ENCODE results near the gene MAPRE2.
"Not testable (repeated sequence)": the region's sequence is repeated elsewhere in the genome, so short reads cannot be mapped to it uniquely, and the experiment has no call there.

Gene MAPRE2

DNA sequence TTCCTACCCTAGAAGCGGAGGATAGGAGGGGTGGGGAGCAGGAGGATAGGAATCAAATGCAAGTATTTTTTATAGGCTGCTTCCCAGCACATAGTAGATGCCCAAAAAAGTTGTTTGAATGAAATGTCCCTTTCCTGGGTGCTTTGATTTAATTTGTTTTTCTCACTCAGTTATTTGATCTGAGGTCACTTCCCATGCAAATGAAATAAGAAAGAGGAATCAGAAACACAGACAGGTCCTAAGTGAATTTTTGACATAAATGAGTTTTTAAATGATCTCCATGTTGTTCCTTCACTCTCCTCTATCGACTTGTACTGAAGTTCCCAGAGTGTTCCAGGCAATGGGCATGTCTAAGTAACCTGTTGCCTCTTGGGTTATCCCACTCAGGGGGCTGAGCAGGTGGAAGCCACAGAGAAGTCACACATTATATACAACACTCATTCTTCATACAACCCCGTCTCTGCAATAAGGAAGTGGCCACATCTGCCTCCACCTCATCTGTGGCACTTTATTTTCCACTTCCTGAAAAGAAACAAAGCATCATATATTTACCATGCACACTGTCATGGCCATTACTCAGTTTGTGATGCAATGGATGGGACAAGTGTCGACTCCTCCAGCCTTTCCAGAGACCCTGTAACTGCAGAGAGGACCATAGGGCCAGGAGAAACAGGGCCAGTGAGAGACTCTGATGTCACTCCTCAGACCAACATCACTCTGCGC, 117.7 kb downstream of the MAPRE2 start:
- no peak overlapping the region for H3K9ac ChIP-seq (ENCODE audit: low read depth in 1 of 2, low read length in 2 of 2)
- H3K9me3 ChIP-seq (ENCODE audit: control insufficient read depth in 2 of 2, low read length in 2 of 2) = no peaks in the 10 kb centered on the region
- H3K36me3 ChIP-seq (ENCODE audit: control insufficient read depth in 2 of 2, insufficient read depth in 2 of 2, low read length in 2 of 2) = no peaks in the 10 kb centered on the region
- no peaks in the 10 kb centered on the region for H3K27me3 ChIP-seq (ENCODE audit: control insufficient read depth in 2 of 2, insufficient read depth in 2 of 2, low read length in 2 of 2)
- peaks cover 0 to 2% of the 10 kb centered on the region in 2 donors for H3K4me1 ChIP-seq (ENCODE audit: control insufficient read depth in 2 of 2, insufficient read depth in 2 of 2, low read length in 2 of 2)
- no peak overlapping the region for H3K27ac ChIP-seq (ENCODE audit: low read depth in 2 of 2, low read length in 2 of 2)
- no peak overlapping the region for H3K4me3 ChIP-seq (ENCODE audit: low read length in 2 of 2)

DNA sequence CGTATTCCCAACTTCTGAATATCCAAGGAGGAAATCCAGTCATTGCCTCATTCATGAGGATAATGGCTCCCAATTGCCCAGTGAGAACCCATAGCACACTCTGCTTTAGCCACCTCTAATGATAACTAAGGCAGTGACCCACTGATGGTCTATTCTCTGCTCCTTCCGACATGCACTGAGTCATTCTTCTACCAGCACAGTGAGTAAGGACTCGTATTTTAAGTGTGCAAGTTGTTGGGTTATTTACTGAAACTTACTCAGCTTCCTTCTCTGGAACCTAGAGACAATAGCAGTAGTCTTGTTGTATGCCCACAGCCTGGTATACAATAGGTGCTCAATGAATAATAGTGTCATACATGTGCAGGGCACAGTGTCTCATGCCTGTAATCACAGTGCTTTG, 118.6 kb downstream of the MAPRE2 start:
- H3K9me3 ChIP-seq (ENCODE audit: control insufficient read depth in 2 of 2, low read length in 2 of 2) = no peaks in the 10 kb centered on the region
- no peak overlapping the region for H3K4me3 ChIP-seq (ENCODE audit: low read length in 2 of 2)
- H3K27ac ChIP-seq (ENCODE audit: low read depth in 2 of 2, low read length in 2 of 2) = no peak overlapping the region
- no peak overlapping the region for H3K9ac ChIP-seq (ENCODE audit: low read depth in 1 of 2, low read length in 2 of 2)
- H3K27me3 ChIP-seq (ENCODE audit: control insufficient read depth in 2 of 2, insufficient read depth in 2 of 2, low read length in 2 of 2) = no peaks in the 10 kb centered on the region
- H3K36me3 ChIP-seq (ENCODE audit: control insufficient read depth in 2 of 2, insufficient read depth in 2 of 2, low read length in 2 of 2) = no peaks in the 10 kb centered on the region
- peaks cover 0 to 2% of the 10 kb centered on the region in 2 donors for H3K4me1 ChIP-seq (ENCODE audit: control insufficient read depth in 2 of 2, insufficient read depth in 2 of 2, low read length in 2 of 2)

GRCh38 chr18:35161485-35161884, 120.3 kb downstream of the MAPRE2 start:
- Histone ChIP-seq H3K27ac (ENCODE audit: low read depth in 2 of 2, low read length in 2 of 2) (no peak overlapping the region), H3K4me3 (ENCODE audit: low read length in 2 of 2) (no peak overlapping the region), H3K9me3 (ENCODE audit: control insufficient read depth in 2 of 2, low read length in 2 of 2) (no peaks in the 10 kb centered on the region), H3K36me3 (ENCODE audit: control insufficient read depth in 2 of 2, insufficient read depth in 2 of 2, low read length in 2 of 2) (no peaks in the 10 kb centered on the region), H3K9ac (ENCODE audit: low read depth in 1 of 2, low read length in 2 of 2) (no peak overlapping the region), H3K4me1 (ENCODE audit: control insufficient read depth in 2 of 2, insufficient read depth in 2 of 2, low read length in 2 of 2) (no peaks in the 10 kb centered on the region), H3K27me3 (ENCODE audit: control insufficient read depth in 2 of 2, insufficient read depth in 2 of 2, low read length in 2 of 2) (no peaks in the 10 kb centered on the region)

GRCh38 chr18:35161934-35162333, 120.7 kb downstream of the MAPRE2 start:
- Histone ChIP-seq H3K4me1 (ENCODE audit: control insufficient read depth in 2 of 2, insufficient read depth in 2 of 2, low read length in 2 of 2) (no peaks in the 10 kb centered on the region), H3K36me3 (ENCODE audit: control insufficient read depth in 2 of 2, insufficient read depth in 2 of 2, low read length in 2 of 2) (no peaks in the 10 kb centered on the region), H3K4me3 (ENCODE audit: low read length in 2 of 2) (no peak overlapping the region), H3K27ac (ENCODE audit: low read depth in 2 of 2, low read length in 2 of 2) (no peak overlapping the region), H3K9me3 (ENCODE audit: control insufficient read depth in 2 of 2, low read length in 2 of 2) (no peaks in the 10 kb centered on the region), H3K27me3 (ENCODE audit: control insufficient read depth in 2 of 2, insufficient read depth in 2 of 2, low read length in 2 of 2) (no peaks in the 10 kb centered on the region), H3K9ac (ENCODE audit: low read depth in 1 of 2, low read length in 2 of 2) (no peak overlapping the region)

DNA sequence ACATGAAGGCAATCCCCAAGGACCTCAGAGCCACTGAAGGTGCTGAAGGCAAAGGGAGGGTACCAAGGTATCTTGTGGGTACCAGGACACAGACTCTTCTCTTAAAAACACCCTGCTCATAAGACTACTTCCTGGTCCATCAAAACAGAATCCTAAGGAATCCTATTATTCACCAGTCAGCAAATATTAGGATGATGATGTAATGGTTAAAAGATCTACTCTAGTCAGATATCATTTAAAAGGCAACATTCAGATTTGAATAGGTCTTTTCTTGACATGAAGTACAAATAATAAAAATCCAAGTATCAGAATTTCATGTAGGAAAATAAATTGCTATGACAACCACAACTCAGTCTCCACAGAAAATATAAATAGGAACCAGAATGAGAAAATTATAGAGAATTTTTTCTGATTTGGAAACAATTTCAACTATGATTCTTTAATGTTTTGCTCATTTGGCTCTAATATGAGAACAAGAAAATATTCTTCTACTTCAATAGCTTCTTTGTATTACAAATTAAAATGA, 121.9 kb downstream of the MAPRE2 start:
- no peaks in the 10 kb centered on the region for H3K4me1 ChIP-seq (ENCODE audit: control insufficient read depth in 2 of 2, insufficient read depth in 2 of 2, low read length in 2 of 2)
- H3K36me3 ChIP-seq (ENCODE audit: control insufficient read depth in 2 of 2, insufficient read depth in 2 of 2, low read length in 2 of 2) = no peaks in the 10 kb centered on the region
- H3K9ac ChIP-seq (ENCODE audit: low read depth in 1 of 2, low read length in 2 of 2) = no peak overlapping the region
- H3K4me3 ChIP-seq (ENCODE audit: low read length in 2 of 2) = no peak overlapping the region
- H3K9me3 ChIP-seq (ENCODE audit: control insufficient read depth in 2 of 2, low read length in 2 of 2) = no peaks in the 10 kb centered on the region
- no peaks in the 10 kb centered on the region for H3K27me3 ChIP-seq (ENCODE audit: control insufficient read depth in 2 of 2, insufficient read depth in 2 of 2, low read length in 2 of 2)
- H3K27ac ChIP-seq (ENCODE audit: low read depth in 2 of 2, low read length in 2 of 2) = no peak overlapping the region

- Histone ChIP-seq H3K36me3 (ENCODE audit: control insufficient read depth in 2 of 2, insufficient read depth in 2 of 2, low read length in 2 of 2) (no peaks in the 10 kb centered on the region), H3K9ac (ENCODE audit: low read depth in 1 of 2, low read length in 2 of 2) (no peak overlapping the region), H3K27ac (ENCODE audit: low read depth in 2 of 2, low read length in 2 of 2) (no peak overlapping the region), H3K4me1 (ENCODE audit: control insufficient read depth in 2 of 2, insufficient read depth in 2 of 2, low read length in 2 of 2) (no peaks in the 10 kb centered on the region), H3K27me3 (ENCODE audit: control insufficient read depth in 2 of 2, insufficient read depth in 2 of 2, low read length in 2 of 2) (no peaks in the 10 kb centered on the region), H3K9me3 (ENCODE audit: control insufficient read depth in 2 of 2, low read length in 2 of 2) (no peaks in the 10 kb centered on the region), H3K4me3 (ENCODE audit: low read length in 2 of 2) (no peak overlapping the region)
Measured at GRCh38 chr18:35163721-35164120, 122.5 kb downstream of the MAPRE2 start.

DNA sequence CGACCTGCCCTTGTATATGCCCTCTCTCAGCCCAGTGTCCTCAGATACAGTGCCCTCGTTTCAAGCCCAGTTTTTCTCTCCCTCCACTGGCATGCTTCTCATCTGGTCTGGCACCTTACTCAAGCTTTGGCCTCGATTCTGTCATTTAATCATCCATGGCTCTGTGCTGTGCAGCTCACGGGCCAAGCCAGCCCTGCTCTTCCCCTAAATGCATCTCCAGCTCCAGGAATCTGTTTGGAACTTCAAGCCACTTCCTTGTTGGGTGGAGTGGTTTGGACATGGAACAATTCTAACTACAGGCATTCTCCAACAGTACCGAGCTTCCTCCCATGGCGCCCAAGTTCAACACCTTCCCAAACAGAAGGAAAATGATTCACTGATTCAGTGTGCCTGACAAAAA, 122.9 kb downstream of the MAPRE2 start:
- no peaks in the 10 kb centered on the region for H3K9me3 ChIP-seq (ENCODE audit: control insufficient read depth in 2 of 2, low read length in 2 of 2)

GRCh38 chr18:35167332-35167731, 126.1 kb downstream of the MAPRE2 start:
- no peaks in the 10 kb centered on the region for H3K36me3 ChIP-seq (ENCODE audit: control insufficient read depth in 2 of 2, insufficient read depth in 2 of 2, low read length in 2 of 2)
- no peak overlapping the region for H3K27ac ChIP-seq (ENCODE audit: low read depth in 2 of 2, low read length in 2 of 2)
- no peaks in the 10 kb centered on the region for H3K9me3 ChIP-seq (ENCODE audit: control insufficient read depth in 2 of 2, low read length in 2 of 2)
- no peaks in the 10 kb centered on the region for H3K27me3 ChIP-seq (ENCODE audit: control insufficient read depth in 2 of 2, insufficient read depth in 2 of 2, low read length in 2 of 2)
- H3K9ac ChIP-seq (ENCODE audit: low read depth in 1 of 2, low read length in 2 of 2) = no peak overlapping the region
- no peaks in the 10 kb centered on the region for H3K4me1 ChIP-seq (ENCODE audit: control insufficient read depth in 2 of 2, insufficient read depth in 2 of 2, low read length in 2 of 2)
- no peak overlapping the region for H3K4me3 ChIP-seq (ENCODE audit: low read length in 2 of 2)

More for the DNA sequence above, 122.9 kb downstream of the MAPRE2 start:
- H3K4me3 ChIP-seq (ENCODE audit: low read length in 2 of 2) = no peak overlapping the region
- no peak overlapping the region for H3K9ac ChIP-seq (ENCODE audit: low read depth in 1 of 2, low read length in 2 of 2)
- H3K36me3 ChIP-seq (ENCODE audit: control insufficient read depth in 2 of 2, insufficient read depth in 2 of 2, low read length in 2 of 2) = no peaks in the 10 kb centered on the region
- no peak overlapping the region for H3K27ac ChIP-seq (ENCODE audit: low read depth in 2 of 2, low read length in 2 of 2)
- H3K27me3 ChIP-seq (ENCODE audit: control insufficient read depth in 2 of 2, insufficient read depth in 2 of 2, low read length in 2 of 2) = no peaks in the 10 kb centered on the region
- H3K4me1 ChIP-seq (ENCODE audit: control insufficient read depth in 2 of 2, insufficient read depth in 2 of 2, low read length in 2 of 2) = no peaks in the 10 kb centered on the region

DNA sequence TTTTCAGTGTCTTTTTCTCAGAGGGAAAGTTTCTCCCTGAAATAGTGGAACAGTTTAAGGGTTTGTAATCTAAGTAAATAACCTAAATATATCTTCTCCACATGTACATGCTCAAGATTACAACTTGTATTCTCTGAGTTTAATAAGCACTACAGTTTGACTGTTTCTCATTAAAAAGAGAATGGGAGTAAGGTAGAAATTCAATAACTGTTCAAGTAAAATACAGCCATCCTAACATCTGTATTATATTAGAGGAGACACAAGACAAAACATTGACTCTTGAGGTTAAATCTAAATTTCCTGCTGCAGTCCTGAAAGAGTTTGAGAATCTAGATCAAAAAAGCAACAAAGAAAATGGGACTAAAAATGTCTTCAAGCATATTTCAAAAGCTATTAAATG, 126.6 kb downstream of the MAPRE2 start:
- Histone ChIP-seq H3K9ac (ENCODE audit: low read depth in 1 of 2, low read length in 2 of 2) (no peak overlapping the region), H3K27ac (ENCODE audit: low read depth in 2 of 2, low read length in 2 of 2) (no peak overlapping the region), H3K4me3 (ENCODE audit: low read length in 2 of 2) (no peak overlapping the region), H3K9me3 (ENCODE audit: control insufficient read depth in 2 of 2, low read length in 2 of 2) (no peaks in the 10 kb centered on the region), H3K4me1 (ENCODE audit: control insufficient read depth in 2 of 2, insufficient read depth in 2 of 2, low read length in 2 of 2) (no peaks in the 10 kb centered on the region), H3K27me3 (ENCODE audit: control insufficient read depth in 2 of 2, insufficient read depth in 2 of 2, low read length in 2 of 2) (no peaks in the 10 kb centered on the region), H3K36me3 (ENCODE audit: control insufficient read depth in 2 of 2, insufficient read depth in 2 of 2, low read length in 2 of 2) (no peaks in the 10 kb centered on the region)

DNA sequence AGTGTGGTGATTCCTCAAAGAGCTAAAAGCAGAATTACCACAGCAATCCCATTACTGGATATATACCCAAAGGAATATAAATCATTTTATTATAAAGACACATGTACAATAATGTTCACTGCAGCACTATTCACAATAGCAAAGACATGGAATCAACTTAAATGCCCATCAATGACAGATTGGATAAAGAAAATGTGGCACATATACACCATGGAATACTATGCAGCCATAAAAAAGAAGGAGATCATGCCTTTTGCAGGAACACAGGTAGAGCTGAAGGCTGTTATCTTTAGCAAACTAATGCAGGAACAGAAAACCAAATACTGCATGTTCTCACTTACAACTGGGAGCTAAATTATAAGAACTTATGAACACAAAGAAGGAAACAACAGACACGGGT, 129.1 kb downstream of the MAPRE2 start:
- H3K4me1 ChIP-seq (ENCODE audit: control insufficient read depth in 2 of 2, insufficient read depth in 2 of 2, low read length in 2 of 2); H3K9me3 ChIP-seq (ENCODE audit: control insufficient read depth in 2 of 2, low read length in 2 of 2); H3K4me3 ChIP-seq (ENCODE audit: low read length in 2 of 2); H3K27me3 ChIP-seq (ENCODE audit: control insufficient read depth in 2 of 2, insufficient read depth in 2 of 2, low read length in 2 of 2); H3K36me3 ChIP-seq (ENCODE audit: control insufficient read depth in 2 of 2, insufficient read depth in 2 of 2, low read length in 2 of 2); H3K27ac ChIP-seq (ENCODE audit: low read depth in 2 of 2, low read length in 2 of 2); H3K9ac ChIP-seq (ENCODE audit: low read depth in 1 of 2, low read length in 2 of 2): not testable (repeated sequence)

Measured in mucosa of rectum (tissue), 2 donors.